Effector CD8-positive, alpha-beta T cell (primary cell): ENCODE results near the gene HIBADH.
"Not testable (repeated sequence)": the region's sequence is repeated elsewhere in the genome, so short reads cannot be mapped to it uniquely, and the experiment has no call there.

Experiments
- DNase-seq: peaks from one replicate; lab custom pipeline; 2025; lab: John Stamatoyannopoulos, UW

The HIBADH gene

DNA sequence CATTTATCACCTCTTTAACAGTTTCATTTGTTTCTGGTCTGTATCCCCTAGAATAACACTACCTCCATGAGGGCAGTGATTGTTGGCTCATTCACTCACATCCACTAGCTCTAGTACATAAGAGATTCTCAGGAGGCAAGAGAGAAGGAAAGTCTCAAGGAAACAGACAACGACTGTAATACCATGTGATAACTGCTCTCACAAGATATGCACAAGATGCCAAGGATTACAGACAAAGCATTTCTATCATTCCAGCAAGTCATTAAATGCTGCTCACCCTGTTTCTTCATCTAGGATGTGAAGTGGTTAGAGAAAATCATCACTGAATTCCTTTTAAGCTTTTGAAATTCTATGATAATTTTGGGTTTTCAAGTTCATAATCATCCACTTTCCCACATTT is 115.3 kb downstream of the HIBADH start:
- DNase-seq: no peak

DNA sequence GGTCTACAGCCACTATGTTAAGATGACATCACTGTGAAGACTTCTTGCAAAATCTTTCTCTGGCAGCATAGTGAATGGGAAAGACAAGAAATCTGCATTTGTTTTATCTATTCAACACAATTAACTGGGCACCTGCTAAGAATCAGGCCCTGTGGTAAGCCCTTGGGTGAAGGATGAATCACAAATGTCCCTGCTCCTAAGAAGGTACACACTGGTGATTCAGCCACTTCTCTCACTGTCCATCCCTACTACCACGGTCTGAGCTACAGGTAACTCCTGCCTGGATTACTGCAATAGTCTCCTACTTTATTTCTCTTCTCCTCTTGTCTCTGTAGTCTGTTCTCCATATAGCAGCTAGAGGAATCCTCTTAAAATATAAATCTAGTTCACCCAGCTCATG is 116.1 kb downstream of the HIBADH start:
- DNase-seq: no peak

DNA sequence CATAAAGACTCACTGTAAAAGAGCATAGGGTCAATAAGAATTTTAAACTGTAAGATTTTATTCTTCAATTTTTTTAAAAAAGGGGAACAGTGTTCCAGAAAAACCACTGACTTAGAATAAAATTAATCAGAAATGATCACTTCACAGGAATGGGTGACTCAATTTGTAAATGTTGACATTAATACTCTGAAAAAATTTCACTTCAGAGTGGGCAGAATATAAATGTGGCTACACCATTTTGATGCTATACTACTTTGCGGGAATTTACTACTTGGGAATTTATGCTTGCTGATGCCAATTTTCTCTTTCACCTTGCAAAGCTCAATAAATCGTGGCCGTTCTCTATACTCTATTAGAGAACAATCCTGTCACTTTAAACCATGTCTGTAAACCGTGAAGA is 126.9 kb downstream of the HIBADH start:
- DNase-seq: no peak

DNA sequence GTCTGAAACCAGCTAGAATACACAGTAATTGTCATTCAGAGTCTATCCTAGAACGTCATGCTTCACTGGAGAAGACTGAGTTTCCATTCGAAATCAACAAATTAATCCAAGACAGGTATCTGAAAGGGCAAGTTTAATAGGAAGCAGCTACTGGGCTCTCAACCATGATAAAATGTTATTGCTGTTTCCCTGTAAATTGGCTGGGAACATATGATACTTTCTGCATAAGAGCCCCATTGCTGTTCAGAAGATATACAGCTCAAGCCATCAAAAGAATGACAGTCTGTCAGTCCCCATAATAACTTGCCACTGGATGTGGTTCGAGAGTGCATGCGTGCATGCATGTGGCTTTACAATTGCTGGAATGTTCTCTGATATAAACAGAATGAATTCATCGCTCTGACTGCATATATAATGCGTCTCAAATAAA is 129.0 kb downstream of the HIBADH start:
- DNase-seq: no peak

DNA sequence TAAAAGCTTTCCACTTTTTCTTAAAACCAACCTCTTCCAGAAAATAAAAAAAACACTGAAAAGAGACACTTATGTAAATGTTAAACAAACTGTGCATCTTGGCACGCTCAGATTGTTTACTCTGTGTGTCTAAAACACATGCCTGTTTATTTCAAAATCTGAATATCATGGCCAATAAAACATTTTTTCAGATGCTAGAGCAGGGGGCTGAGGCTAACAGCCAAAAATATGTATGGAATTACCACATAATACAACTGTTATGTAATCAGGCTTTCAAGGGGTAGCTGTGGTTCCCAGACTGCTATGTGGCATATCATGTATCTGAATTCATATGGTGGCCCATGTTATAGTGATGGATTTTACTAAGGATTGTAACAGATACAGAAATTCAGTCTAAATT is 130.4 kb downstream of the HIBADH start:
- no peak for DNase-seq

DNA sequence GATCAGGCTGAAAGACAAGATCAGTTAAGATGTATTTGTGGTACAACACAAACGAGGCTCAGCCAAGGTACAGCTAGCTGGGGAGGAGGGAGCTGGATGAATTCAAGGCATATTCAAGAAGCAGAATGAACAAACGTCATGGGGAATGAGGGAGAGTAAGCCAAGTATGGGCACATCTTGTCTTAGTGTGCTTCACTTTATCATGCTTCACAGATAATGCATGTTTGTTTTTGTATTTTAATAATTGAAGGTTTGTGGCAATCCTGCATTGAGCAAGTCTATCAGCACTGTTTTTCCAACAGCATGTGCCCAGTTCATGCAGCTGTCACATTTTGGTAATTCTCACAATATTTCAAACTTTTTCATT is 135.4 kb downstream of the HIBADH start:
- DNase-seq: no peak

DNA sequence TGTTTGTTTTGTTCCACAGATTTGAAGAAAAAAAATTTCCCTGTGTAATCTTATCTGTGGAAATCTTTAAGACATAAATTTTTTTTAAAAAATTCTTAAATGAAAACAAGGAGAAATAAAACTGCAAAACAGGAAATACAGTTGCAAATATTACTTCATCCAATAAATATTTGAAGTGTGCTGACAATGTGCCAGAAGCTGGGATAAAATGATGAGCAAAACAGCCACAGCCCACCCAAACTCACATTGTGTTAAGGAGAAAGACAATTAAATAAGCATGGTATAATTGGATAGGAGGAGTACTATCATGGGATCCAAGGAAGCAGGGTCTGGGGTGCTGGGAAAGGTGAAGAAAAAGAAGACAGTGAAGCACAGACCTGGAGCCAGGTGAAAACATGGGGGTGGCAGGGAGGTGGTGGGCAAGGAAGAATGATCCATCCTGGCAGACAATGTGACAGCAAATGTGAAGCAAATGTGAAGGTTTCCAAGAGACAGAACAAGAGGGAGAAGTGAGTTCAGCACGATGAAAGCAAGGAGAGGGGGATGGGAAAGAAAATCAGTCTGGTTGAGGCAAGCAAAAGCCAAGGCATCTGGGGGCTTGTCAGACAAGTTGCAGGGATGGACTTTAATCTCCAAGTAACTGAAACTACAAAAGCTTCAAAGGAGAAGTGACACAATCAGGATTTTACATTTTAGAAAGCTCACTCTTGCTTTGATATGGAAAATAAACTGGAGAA is 135.9 kb downstream of the HIBADH start:
- DNase-seq: no peak

DNA sequence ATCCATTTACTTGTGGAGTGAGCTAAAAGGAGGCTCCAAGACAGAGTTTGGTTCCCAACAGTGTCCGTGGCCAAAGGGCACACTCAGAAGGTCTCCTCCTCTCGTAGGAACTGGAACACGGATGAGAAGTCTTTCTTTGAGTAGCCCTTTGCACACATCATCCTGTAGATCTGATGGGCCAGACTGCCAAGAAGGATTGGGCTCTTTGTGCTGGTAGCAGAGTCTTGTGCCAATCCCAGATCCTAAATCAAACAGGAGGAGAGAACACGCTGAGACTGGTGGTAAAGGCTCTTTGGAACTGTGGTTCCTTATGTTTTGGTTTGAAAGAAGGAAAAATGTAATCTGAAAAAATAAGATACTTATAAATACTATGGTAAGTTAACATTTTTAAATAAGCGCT is 136.6 kb downstream of the HIBADH start:
- no peak for DNase-seq

DNA sequence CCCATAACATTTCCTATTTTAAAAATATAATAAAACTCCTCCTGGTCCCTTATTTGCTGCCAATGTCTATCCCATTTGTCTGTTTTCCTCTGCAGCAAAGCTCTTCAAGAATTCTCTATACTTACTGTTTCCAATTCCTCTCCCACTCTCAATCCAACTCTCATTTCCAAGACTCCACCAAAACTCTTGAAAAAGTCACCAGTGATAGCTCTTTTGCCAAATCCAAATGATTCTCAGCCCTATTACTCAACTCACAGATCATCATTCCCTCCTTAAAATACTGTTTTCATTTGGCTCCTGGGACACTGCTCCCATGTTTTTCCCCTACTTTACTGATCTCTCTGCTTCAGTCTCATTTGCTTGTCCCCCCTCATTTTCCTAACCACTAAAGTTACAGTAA is 139.4 kb downstream of the HIBADH start:
- DNase-seq: no peak

DNA sequence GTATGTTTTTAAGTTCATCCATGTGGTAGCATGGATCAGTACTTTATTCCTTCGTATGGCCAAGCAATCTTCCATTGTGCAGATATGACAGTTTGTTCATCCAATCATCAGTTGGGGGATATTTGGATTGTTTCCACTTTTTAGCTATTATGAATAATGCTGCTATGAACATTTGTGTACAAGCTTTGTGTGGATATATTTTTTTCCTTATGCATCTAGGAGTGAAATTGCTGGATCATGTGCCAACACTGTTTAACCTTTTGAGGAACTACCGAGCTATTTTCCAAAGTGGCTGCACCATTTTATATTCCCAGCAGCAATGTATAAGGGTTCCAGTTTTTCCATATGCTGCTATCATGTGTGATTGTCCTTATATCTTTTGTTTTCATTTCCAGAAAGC is 140.1 kb downstream of the HIBADH start:
- DNase-seq: no peak

DNA sequence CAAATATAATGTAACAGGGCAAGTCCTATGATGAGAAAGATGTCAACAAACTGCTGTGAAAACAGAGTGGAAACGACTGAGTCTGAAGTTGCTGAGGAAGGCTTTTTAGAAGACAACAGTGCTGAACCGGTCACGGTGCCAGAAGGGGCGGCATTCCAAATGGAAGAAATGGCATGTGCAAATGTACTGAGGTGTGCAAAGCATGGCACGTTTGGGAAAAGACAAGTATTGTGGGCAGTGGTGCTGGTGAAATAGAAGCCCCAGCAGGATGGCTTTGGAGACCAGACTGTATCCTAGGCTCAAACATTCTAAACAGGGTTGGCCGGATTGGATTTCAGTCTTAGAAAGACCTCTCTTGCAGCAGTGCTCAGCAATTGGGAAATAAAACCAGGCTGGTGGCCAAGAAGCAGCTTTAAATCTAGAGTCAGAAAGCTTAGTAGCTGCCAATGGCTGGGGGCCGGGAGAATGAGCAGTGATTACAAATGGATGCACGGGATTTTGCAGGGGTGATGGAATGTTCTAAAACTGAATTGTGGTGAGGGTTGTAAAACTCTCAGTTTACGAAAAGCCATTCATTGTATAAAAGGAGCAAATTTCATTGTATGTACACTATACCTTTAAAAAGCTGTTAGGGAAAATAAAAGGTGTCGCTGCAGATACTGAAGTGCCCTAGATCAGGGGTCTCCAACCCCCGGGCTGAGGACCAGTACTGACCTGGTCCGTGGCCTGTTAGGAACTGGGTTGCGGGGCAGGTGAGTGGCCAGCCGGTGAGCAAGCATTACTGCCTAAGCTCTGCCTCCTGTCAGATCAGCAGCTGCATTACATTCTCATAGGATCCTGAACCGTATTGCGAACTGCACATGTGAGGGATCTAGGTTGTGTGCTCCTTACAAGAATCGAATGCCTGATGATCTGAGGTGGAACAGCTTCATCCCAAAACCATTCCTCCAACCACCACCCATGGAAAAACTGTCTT is 141.6 kb downstream of the HIBADH start:
- DNase-seq: no peak

DNA sequence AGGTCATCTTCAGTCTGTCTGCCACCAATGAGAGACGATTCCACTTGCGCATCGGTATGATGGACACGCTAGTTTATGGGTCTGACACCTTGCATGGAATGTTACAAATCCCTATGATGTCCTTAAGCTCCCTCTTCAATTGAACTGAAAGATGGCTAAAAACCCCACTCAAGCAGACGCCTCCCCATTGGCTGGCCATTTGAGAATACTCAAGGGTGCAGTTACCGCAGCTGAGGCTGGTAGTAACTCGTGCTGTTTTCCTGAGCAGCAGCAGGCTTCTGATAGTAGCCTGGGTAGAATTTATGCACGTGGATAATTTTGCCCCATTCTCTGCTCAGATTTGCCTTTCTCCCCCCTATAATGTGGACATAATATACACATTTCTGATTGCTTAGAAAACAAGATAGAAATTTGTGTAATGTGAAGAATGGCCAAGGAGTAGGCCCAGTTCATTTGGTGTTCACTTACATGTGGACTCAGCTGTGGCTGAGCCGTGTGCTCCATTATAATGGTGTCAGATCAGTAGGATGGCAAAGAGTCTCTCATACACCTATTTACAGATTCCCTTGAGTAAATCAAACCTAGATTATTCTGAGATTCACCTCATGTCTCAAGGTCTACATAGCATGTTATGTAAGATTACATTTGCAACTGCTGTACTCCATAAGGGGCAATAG is 142.8 kb downstream of the HIBADH start:
- DNase-seq: no peak

DNA sequence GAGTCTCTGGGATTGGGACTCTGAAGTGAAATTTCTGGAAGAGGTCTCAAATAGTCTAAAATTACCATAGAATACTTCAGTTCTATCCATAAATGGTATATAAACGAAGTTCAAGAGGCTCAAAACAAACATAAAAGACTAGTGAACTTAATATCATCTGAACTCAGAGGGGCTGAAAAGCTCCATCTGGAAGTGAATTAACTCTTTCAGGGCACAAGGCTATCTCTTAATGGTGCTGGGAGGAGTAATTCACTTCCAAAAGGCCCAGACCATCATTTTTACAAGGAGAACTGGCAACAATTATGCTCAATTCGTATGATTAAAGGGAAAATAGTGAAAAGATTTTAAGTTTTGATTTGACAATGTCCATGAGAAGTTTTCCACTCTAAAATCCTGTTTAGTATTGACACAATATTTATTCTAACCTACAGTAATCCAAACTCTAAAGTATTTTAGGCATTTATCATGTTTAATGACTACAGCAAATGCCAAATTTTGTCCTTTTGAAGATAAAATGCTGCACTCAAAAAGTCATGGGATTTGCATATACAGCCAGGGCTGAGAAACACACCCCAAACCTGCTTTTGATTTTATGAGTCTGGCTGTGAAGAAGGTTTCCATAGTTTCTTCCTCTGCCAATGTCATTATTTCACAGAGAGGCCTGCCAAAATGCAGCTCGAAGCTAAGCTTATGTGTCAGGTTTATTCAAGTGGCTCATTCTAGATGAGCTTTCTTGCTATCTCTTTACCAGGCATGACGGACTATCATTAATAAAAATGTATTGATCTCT is 143.9 kb downstream of the HIBADH start:
- no peak for DNase-seq

DNA sequence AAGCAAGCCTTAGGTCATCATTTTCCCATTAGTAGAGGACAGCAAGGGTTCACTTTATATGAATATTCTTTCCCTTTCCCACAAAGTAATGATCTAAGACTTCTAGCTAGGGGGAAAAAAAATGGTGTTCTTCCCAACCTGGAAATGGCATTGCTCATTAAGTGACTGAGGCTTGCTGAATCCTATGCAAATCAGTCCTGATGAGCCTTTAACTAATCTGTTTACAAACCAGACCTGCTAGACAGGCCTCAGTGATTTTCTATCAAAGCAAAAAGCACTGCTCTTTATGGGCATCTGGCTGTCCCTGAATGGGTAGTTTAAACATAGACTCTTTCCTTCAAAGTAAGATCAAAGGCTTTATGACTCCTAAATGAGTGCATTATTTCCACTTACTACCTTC is 146.3 kb downstream of the HIBADH start:
- no peak for DNase-seq

DNA sequence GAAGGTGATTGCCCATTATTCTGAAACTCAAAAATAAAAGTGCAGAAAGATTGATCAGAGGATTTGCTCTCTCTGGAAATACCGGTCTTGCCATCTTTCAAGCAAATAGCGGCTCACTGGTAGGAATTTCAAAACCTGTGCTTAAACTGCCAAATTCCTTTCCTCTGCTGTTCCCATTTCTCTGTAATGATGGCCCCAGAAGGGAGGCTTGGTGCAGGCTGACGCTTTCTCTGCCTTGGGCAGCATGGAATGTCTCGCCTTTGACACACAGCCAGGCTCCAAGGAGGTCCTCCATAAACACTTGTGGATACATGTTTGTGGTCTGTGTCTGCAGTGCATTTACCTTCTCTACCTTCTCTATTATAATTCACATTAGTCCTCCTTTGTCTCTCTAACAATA is 146.8 kb downstream of the HIBADH start:
- DNase-seq: no peak

DNA sequence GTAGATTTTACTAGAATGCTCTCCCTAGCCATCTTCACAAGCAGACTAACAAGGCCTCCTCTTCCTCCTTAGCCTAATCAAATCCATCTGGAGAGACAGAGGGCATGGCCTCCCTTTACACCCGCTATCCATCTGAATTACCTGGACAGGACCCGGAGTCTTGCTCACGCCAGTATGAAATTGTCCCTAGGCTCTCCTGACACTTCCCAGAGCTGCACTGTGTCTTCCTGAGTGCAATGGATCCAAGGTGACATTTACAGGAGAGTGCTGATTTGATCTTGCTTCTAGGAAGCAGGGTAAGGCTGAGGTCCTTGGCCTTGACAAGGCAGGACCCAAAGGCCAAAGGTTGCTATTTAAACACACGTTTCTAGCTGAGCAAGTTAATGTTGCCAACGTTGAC is 147.8 kb downstream of the HIBADH start:
- DNase-seq: no peak

DNA sequence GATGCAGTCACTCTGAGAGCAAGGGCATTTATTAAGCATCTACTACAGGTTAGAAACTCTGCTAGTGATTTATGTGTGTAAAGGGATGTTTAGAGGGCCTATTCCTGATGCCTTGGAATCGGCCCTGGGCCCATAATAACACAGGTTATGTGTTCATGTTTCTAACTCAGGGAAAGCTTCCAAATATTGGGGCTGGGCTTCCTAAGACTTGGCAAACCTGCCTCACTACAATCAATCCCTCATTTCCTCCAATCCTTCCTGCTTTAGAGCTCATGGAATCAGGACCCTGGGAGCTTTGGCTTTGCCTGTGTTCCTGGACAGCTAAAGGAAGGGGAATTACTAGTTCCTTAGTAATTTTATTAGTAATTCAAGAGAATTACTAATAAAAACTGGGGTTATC is 148.8 kb downstream of the HIBADH start:
- no peak for DNase-seq

DNA sequence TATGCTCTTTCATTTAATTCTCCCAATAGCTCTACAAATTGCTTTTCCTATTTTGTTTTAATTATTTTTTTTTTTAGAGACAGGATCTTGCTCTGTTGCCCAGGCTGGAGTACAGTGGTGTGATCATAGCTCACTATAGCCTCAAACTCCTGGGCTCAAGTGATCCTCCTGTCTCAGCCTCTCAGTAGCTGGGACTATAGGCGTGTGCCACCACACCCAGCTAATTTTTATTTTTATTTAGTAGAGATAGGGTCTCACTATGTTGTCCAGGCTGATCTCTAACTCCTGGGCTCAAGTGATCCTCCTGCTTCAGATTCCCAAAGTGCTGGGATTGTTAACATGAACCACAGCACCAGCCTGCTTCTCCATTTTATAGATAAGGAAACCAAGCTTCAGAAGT is 151.3 kb downstream of the HIBADH start:
- not testable (repeated sequence) for DNase-seq

DNA sequence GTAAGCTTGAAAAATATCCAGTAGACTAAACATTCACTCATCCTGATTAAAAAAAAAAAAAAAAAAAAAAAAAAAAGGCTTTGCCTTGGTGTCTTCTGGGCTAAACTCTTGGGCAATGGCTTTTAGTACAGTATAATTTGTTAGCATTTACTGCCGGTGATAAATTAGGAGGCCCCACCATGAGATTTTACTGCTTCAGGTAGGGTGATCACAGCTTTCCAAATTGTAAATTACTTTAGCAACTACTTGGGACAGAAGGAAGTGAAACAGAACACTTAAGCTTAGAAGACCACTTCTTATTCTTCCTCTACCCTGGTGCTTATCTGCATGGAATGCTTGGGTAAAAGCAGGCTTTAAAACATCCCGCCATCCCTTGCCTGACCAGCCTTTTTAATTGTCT is 152.1 kb downstream of the HIBADH start:
- no peak for DNase-seq

DNA sequence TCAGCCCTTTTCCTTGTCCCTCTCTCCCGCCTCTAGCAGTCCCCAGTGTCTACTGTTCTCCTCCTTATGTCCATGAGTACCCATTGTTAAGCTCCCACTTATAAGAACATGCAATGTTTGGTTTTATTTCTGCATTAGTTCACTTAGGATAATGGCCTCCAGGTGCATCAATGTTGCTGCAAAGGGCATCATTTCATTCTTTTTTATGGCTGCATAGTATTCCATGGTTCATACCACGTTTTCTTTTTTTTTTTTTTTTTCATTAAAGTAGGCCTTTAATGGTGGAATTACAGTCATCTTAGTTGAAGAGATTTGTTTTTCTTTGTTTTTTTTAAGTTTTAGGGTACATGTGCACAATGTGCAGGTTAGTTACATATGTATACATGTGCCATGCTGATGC is 160.8 kb downstream of the HIBADH start:
- DNase-seq: not testable (repeated sequence)

DNA sequence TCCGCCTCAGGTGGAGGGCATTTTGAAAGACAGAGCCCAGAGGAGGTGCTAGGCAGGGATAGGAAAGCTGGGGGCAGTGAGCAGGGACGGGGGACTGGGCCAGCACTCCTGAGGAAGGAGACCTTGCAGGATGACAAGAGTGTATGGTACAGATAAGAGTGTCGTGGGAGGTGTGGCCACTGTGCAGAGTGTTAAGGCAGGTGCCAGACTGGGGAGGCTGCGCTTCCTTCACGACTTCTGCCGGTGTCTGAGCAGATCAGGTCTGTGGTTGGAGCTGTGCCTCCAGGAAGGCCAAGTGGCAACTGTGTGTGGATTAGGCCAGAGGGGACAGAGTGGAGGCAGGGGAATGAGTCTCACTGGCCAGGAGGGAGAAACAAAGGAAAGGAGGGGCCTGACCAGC is 161.7 kb downstream of the HIBADH start:
- no peak for DNase-seq

DNA sequence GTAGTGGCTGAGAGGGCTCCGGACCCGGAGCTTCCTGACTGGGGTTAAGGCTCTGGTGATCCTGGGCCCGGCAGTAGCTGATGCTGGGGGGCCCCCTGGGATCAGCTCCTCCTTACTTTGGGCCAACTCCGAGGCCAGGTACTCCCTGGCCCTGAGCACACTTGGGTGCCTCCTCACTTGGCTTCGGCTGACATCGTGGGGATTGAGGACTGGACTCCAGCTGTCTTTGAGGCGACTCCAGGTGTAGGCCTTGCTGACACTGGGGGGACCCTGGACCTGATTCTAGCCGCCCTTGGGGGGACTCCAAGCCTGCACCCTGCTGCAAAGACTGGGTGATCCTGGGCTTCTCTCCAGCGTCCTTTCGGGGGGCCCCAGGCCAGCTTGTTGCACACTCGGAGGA is 170.5 kb downstream of the HIBADH start:
- DNase-seq: no peak
